K562 (cell line): ENCODE results near the gene XIRP2. TPM values are rescaled to one million over a fixed set of nuclear protein-coding genes. Genes with fewer than 3 reads are reported as not detected.

Source experiments
- ATAC-seq: fragments of 200-7000 bp; cut with Tn5 transposase; 3 replicates; pipeline ENCODE4 v1.9.1; 2020; ENCODE audit warnings: moderate library complexity
- BruUV-seq: library from RNA; stranded (reverse); fragments of 400-500 nt; replicated peaks from 2 replicates; lab custom pipeline; 2021; lab: Mats Ljungman, UMichigan
- CTCF ChIA-PET: fragments of 300-600 bp; formaldehyde crosslinking; extraction: SDS; loops from one replicate; lab custom pipeline; 2021; ENCODE audit warnings: low intra/inter-chr PET ratio; lab: Yijun Ruan, JAX
- POLR2A ChIA-PET: fragments of 300-600, 350-650 bp; sonication (Branson Sonifier 250); formaldehyde crosslinking; extraction: SDS; loops from one replicate; lab custom pipeline; 2021; ENCODE audit warnings: antibody characterized with exemption, inconsistent platforms; lab: Yijun Ruan, JAX
- DNase-seq, 4 experiments: peaks; one replicate each; pipeline versions ENCODE4 v3.0.0 to v3.0.0-alpha.2; 2011 to 2018; ENCODE audit warnings: low spot score in 3 of 4, mixed read lengths in 3 of 4; ENCODE audit errors: extremely low read depth in 1 of 4
- FAIRE-seq: peaks from 2 replicates; lab custom pipeline; 2011; peaks lifted over from hg19 to GRCh38; lab: Jason Lieb, UNC
- H2AFZ ChIP-seq: 2 replicates; pipeline ENCODE4 v1.6.0; 2011; ENCODE audit warnings: low read depth, low read length, control low read depth, inconsistent platforms
- H3K27ac ChIP-seq: fragments of 200-600 bp; 3 replicates; pipeline ENCODE4 v1.8.0; 2011; ENCODE audit warnings: low read depth, mild to moderate bottlenecking, control low read depth, inconsistent platforms, low read length, moderate library complexity, mixed read lengths; ENCODE audit errors: extremely low read depth
- H3K27me3 ChIP-seq, 2 experiments: fragments of 300-600 bp in 1 of 2; 2 replicates in 1 of 2; 3 replicates in 1 of 2; pipeline versions ENCODE4 v1.6.0 to v1.8.0; 2011; ENCODE audit warnings: inconsistent platforms in 2 of 2, low read length in 2 of 2, mild to moderate bottlenecking in 1 of 2, mixed read lengths in 1 of 2, moderate library complexity in 1 of 2; ENCODE audit not compliant: control insufficient read depth in 2 of 2, insufficient read depth in 2 of 2
- H3K36me3 ChIP-seq: fragments of 300-600 bp; 3 replicates; pipeline ENCODE4 v1.8.0; 2011; ENCODE audit warnings: mild to moderate bottlenecking, low read length, inconsistent platforms; ENCODE audit not compliant: control insufficient read depth, insufficient read depth
- H3K4me1 ChIP-seq, 2 experiments: fragments of 200-600 bp in 1 of 2; replicated peaks in 1 of 2; 2 replicates in 1 of 2; 3 replicates in 1 of 2; pipeline versions ENCODE4 v1.5.1 to v1.8.0; 2011; ENCODE audit warnings: inconsistent platforms in 2 of 2, low read length in 2 of 2, mild to moderate bottlenecking in 1 of 2, mixed read lengths in 1 of 2, moderate library complexity in 1 of 2; ENCODE audit not compliant: control insufficient read depth in 2 of 2, insufficient read depth in 2 of 2
- H3K4me2 ChIP-seq: 2 replicates; pipeline ENCODE4 v1.6.1; 2011; ENCODE audit warnings: low read length, control low read depth, inconsistent platforms, mixed read lengths; ENCODE audit not compliant: insufficient read depth
- H3K4me3 ChIP-seq: fragments of 200-600 bp; sonication (generic), shearing (Covaris generic); 2 replicates; pipeline ENCODE4 v1.5.1; 2016; ENCODE audit warnings: control low read depth, inconsistent platforms
- H3K79me2 ChIP-seq: fragments of 200-600 bp; 3 replicates; pipeline ENCODE4 v1.8.0; 2011; ENCODE audit warnings: low read length, inconsistent platforms; ENCODE audit not compliant: control insufficient read depth, insufficient read depth
- H3K9ac ChIP-seq, 2 experiments: 2 replicates each; pipeline versions ENCODE4 v1.6.0 to v1.6.1; 2011; ENCODE audit warnings: low read depth in 2 of 2, low read length in 2 of 2, control low read depth in 1 of 2, inconsistent platforms in 1 of 2, mild to moderate bottlenecking in 1 of 2, mixed read lengths in 1 of 2; ENCODE audit not compliant: insufficient read depth in 1 of 2
- H3K9me1 ChIP-seq: one replicate; pipeline ENCODE4 v1.6.0; 2011; ENCODE audit warnings: inconsistent platforms, mild to moderate bottlenecking, low read length, moderate library complexity; ENCODE audit not compliant: control insufficient read depth, insufficient read depth
- H3K9me3 ChIP-seq: replicated peaks from 2 replicates; pipeline ENCODE4 v1.5.1; 2011; ENCODE audit warnings: low read depth, low read length, inconsistent platforms; ENCODE audit not compliant: control insufficient read depth, insufficient read depth
- H4K20me1 ChIP-seq: replicated peaks from 2 replicates; pipeline ENCODE4 v1.6.1; 2011; ENCODE audit warnings: low read length, inconsistent platforms, mixed read lengths; ENCODE audit not compliant: control insufficient read depth, insufficient read depth
- TEAD4 ChIP-seq, 2 experiments: sonication (generic) in 1 of 2; formaldehyde crosslinking in 1 of 2; IDR thresholded peaks; 2 replicates each; pipeline versions ENCODE4 v1.6.1 to v1.8.0; 2012 to 2022; ENCODE audit warnings: borderline replicate concordance in 1 of 2, inconsistent platforms in 1 of 2, low read length in 1 of 2, mild to moderate bottlenecking in 1 of 2, missing genetic modification reagents in 1 of 2
- ZFX ChIP-seq: sonication (generic); formaldehyde crosslinking; IDR thresholded peaks from 2 replicates; pipeline ENCODE4 v1.8.0; 2022; ENCODE audit warnings: mild to moderate bottlenecking, missing genetic modification reagents, moderate library complexity
- ZNF830 ChIP-seq: fragments of 250-450 bp; sonication (Bioruptor Pico); IDR thresholded peaks from 2 replicates; pipeline ENCODE4 v1.5.0; 2021; ENCODE audit warnings: mild to moderate bottlenecking
- WGBS: fragments of 100-300 bp; shearing (Covaris generic); methylation state at CpG from one replicate; pipeline ENCODE4 v1.1.6; 2016; ENCODE audit warnings: low coverage, mixed read lengths; ENCODE audit not compliant: insufficient coverage; ENCODE audit errors: missing lambda C conversion rate; 5-methylcytosine and 5-hydroxymethylcytosine counted together
- in situ Hi-C: fragments of 300-500 bp; cut with MboI; formaldehyde crosslinking; loops from 4 replicates; pipeline ENCODE4 v1.15.0; 2018; ENCODE audit warnings: inconsistent platforms, mixed read lengths
- intact Hi-C: fragments of 100-400 bp; cut with micrococcal nuclease; formaldehyde crosslinking; loops from 2 replicates; pipeline ENCODE4 v1.14.2; 2022
- polyA plus RNA-seq, 8 experiments: library from polyadenylated mRNA; depleted of rRNA in 4 of 8; stranded (reverse) in 5 of 8; unstranded in 3 of 8; fragments of >200 nt; fragmentation: Nextera tagmentation in 2 of 8; fragmentation: Illumina TruSeq in 1 of 8; extraction: Ambion mirVana in 2 of 8; extraction: Trizol in 1 of 8; gene quantifications; 2 replicates each; pipeline versions ENCODE4 v1.2.1 to v1.2.3, GENCODE V29; 2011 to 2014; ENCODE audit warnings: inconsistent platforms in 1 of 8, missing spikeins in 1 of 8
- total RNA-seq, 7 experiments: library from RNA; depleted of rRNA in 6 of 7; stranded (reverse); fragments of >200 nt in 6 of 7; fragmentation: Illumina TruSeq in 2 of 7; extraction: Trizol in 2 of 7; gene quantifications; 2 replicates each; pipeline versions ENCODE4 v1.2.1 to v1.2.3, GENCODE V29; 2011 to 2021; ENCODE audit warnings: low replicate concordance in 1 of 7
- TF ChIP-seq, protein P1 (sequence below): IDR thresholded peaks from 2 replicates; pipeline ENCODE4 v1.6.1; 2011; ENCODE audit not compliant: insufficient read length; ENCODE audit errors: extremely low read depth
- TF ChIP-seq, protein P2 (sequence below), 2 experiments: fragments of 450-650 bp in 1 of 2; IDR thresholded peaks; 2 replicates each; pipeline ENCODE4 v1.6.1; 2011 to 2017; ENCODE audit warnings: low read depth in 2 of 2, antibody characterized with exemption in 1 of 2, borderline replicate concordance in 1 of 2, low read length in 1 of 2, mild to moderate bottlenecking in 1 of 2, mixed read lengths in 1 of 2; ENCODE audit not compliant: control insufficient read depth in 1 of 2

XIRP2 gene
- total and polyA plus RNA-seq, 9 of the 15 experiments (the other 6 are each of a cell fraction or from before 2014, with no cell fraction given) = 0.04 to 0.10 (median 0.04) TPM; not detected in 2

DNA sequence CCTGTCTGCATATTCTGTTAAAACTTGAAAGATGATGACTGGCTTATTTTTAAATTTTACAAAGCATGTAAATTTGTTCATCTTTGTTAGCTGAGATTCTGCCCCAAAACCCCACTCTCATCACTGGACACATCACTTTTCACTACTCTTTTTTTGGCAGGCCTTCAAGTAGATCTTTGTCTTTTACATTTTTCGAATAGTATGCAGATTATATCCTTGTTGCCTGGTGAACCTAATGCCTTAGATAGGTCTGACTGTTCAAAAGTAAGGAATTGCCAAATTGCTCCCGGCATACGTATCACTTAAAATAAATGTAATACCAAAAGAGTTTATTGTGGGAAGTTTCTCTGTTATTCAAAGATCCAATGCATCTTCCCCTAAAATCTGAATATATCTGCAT, 303.3 kb downstream of the XIRP2 start (continued):
- TF ChIP-seq TEAD4 (IDR thresholded peaks at IDR 0.05; ENCODE audit: low read length) = no peak
- TF ChIP-seq TEAD4 (CRISPR knock-in tag; IDR thresholded peaks at IDR 0.05; ENCODE audit: borderline replicate concordance) = no peak
- TF ChIP-seq, protein P1, sequence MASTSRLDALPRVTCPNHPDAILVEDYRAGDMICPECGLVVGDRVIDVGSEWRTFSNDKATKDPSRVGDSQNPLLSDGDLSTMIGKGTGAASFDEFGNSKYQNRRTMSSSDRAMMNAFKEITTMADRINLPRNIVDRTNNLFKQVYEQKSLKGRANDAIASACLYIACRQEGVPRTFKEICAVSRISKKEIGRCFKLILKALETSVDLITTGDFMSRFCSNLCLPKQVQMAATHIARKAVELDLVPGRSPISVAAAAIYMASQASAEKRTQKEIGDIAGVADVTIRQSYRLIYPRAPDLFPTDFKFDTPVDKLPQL = no peak

DNA sequence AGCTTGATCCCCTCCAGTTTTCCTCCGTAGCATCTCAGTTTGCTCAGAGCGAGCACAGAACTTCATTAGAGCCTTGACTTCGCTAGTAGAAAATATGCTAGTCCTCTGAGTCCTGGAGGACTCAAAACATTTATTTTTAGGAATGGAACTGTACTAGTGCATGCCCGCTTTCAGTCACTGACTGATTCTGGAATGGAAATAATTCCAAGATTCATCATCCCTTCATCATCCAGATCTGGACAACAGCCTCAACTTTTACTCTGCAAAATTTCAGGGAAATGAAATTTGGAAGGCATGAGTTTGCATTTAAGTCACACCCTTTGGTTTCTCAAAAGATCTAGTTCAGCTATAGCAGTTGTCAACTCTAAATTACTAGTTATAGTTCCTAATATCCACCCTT, 304.6 kb downstream of the XIRP2 start:
- WGBS = 0% methylated on average over 4 of the region's 4 CpGs
- no peak for FAIRE-seq
- H3K9me1 ChIP-seq = no peaks in the 10 kb centered on the region
- no peaks in the 10 kb centered on the region for H3K4me1 ChIP-seq
- no peak for DNase-seq
- no peaks in the 10 kb centered on the region for H3K36me3 ChIP-seq
- CTCF ChIA-PET = no interaction called here
- intact Hi-C loops (no loop called here), in situ Hi-C loops (no loop called here)
- H3K79me2 ChIP-seq = no peaks in the 10 kb centered on the region
- no peaks in the 10 kb centered on the region for H3K27me3 ChIP-seq
- POLR2A ChIA-PET = no interaction called here
- TF ChIP-seq, protein P2, sequence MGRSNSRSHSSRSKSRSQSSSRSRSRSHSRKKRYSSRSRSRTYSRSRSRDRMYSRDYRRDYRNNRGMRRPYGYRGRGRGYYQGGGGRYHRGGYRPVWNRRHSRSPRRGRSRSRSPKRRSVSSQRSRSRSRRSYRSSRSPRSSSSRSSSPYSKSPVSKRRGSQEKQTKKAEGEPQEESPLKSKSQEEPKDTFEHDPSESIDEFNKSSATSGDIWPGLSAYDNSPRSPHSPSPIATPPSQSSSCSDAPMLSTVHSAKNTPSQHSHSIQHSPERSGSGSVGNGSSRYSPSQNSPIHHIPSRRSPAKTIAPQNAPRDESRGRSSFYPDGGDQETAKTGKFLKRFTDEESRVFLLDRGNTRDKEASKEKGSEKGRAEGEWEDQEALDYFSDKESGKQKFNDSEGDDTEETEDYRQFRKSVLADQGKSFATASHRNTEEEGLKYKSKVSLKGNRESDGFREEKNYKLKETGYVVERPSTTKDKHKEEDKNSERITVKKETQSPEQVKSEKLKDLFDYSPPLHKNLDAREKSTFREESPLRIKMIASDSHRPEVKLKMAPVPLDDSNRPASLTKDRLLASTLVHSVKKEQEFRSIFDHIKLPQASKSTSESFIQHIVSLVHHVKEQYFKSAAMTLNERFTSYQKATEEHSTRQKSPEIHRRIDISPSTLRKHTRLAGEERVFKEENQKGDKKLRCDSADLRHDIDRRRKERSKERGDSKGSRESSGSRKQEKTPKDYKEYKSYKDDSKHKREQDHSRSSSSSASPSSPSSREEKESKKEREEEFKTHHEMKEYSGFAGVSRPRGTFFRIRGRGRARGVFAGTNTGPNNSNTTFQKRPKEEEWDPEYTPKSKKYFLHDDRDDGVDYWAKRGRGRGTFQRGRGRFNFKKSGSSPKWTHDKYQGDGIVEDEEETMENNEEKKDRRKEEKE (IDR thresholded peaks at IDR 0.05; ENCODE audit: borderline replicate concordance in 1 of 2, control insufficient read depth in 1 of 2, low read depth in 2 of 2, low read length in 1 of 2) = no peak
- TF ChIP-seq ZNF830 (CRISPR knock-in tag) = no peak
- TF ChIP-seq ZFX = no peak
- no peak overlapping the region for H3K9ac ChIP-seq
- no peak for ATAC-seq
- no TSS peak for BruUV-seq
- no peak overlapping the region for H3K4me3 ChIP-seq
- no peak overlapping the region for H2AFZ ChIP-seq
- H3K27ac ChIP-seq = no peak overlapping the region
- no peaks in the 10 kb centered on the region for H4K20me1 ChIP-seq
- H3K9me3 ChIP-seq = no peaks in the 10 kb centered on the region; the same call in 1 of the 2 replicates
- no peak overlapping the region for H3K4me2 ChIP-seq
